Stimulated activated CD8-positive, alpha-beta memory T cell treated with anti-CD3 and anti-CD28 coated beads, Interleukin-7, amount 100 ng/mL, for 1 hour (primary cell): Measurements from ENCODE around the gene MS4A15.
"Not testable (repeated sequence)": the region's sequence is repeated elsewhere in the genome, so short reads cannot be mapped to it uniquely, and the experiment has no call there.

Source experiments
- DNase-seq, 2 donors: peaks; one replicate each; pipeline ENCODE4 v3.0.0-alpha.2; 2020; ENCODE audit warnings: low read depth in 2 of 2

Gene MS4A15

DNA sequence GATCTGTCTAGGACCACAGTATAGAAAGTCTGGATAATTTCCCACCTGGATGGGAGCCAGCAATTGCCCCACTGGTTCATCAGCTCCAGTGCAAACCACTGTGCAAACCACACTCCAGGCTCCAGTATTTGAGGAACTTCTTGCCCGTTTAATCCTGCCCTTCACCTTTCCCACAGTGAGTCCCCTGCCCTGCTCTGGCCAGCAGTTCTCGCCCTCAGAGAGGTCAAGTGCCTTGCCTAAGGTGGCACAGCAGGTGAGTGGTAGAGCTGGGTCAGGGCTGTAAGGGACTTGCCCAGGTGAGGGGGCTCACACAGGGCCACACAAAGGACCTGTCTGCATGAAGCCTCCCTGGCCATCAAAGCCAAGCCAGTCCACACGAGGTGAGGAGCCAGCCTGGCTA, 52.6 kb downstream of the MS4A15 start:
- DNase-seq = no peak

GRCh38 chr11:60809691-60810090, 53.0 kb downstream of the MS4A15 start:
- no peak for DNase-seq

- DNase-seq = no peak
Observed at GRCh38 chr11:60810151-60810550, 53.5 kb downstream of the MS4A15 start.

DNA sequence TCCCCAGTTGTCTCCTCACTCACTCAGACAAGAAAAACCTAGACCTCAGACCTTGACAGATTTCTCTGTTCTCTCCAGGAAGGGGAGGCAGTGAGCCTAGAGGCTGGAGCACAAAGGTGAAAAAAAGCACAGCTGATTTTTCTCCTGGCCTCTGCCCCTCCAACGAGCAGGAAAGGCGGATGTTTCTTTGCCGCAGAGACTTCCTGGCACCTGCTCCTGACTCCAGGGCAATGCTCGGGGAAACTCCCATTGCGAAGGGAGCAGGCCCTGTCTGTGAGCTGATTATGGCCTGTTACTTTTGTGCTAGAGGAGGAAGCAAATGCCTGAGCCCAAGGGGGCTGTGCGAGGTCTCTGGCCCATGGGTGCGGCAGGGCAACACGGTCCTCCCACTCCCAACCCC, 53.9 kb downstream of the MS4A15 start:
- no peak for DNase-seq

GRCh38 chr11:60813324-60813723, 56.7 kb downstream of the MS4A15 start:
- DNase-seq = no peak

DNA sequence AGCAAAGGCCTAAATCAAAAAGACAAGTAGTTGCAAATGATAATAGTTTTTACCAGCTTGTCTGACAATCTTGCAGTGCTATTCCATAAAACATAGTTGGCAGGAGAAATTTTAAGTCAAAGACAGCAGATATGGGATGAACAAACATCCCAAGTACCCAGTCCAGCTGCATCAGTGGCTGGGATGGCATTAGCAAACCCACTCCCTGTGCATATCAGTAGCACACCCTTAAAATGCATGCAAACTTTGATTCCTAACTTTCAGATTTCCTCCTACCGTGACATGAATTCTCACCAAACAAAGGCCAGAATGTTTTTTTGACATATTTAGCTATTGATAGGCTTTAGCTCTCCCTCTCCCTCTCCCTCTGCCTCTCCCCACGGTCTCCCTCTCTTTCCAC, 57.4 kb downstream of the MS4A15 start:
- no peak for DNase-seq

DNA sequence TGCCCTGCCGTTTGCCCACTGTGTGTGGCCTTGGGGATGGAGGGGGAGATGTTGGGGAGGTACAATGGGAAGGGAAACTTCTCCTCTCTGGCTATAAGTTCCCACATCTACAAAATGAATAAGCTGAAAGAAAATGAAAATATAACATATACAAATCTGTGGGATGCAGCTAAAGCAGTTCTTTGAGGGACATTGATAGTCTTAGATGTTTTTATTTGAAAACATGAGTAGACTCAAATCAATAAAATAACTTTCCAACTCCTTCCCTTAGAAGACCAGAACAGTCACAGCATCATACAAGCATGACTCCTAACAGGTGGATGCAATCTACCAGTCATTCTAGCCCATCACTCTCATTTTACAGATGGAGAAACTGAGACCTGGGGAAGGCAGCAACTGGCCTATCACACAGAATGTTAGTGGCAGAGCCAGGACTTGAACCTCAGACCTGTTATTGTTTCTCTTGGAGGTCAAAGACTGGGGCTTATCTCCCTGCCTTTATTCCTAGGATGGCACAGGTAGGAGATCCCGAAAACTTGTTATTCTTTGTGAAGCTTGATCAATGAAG, 60.0 kb downstream of the MS4A15 start:
- no peak for DNase-seq

DNA sequence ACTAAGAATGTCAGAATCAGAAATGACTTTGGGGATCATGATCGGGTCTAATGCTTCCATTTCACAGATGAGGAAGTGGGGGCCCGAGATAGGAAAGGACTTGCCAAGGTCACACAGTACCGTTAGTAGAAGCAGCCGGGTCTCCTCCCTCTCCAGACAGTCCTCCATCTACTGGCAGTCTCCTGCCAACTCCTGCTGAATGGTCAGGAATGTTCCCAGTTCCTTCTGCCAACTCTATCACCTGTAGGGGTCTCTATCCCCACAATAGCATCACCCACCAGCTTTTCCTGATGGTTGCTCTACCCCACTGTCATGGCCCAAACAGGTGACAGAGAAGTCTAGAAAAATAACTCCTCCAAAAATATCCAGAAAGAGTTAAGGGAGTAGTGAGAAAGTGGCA, 61.4 kb downstream of the MS4A15 start:
- no peak for DNase-seq

- no peak for DNase-seq
Observed at GRCh38 chr11:60821827-60822599, 65.3 kb downstream of the MS4A15 start.

GRCh38 chr11:60823745-60824306, 67.2 kb downstream of the MS4A15 start:
- not testable (repeated sequence) for DNase-seq

DNA sequence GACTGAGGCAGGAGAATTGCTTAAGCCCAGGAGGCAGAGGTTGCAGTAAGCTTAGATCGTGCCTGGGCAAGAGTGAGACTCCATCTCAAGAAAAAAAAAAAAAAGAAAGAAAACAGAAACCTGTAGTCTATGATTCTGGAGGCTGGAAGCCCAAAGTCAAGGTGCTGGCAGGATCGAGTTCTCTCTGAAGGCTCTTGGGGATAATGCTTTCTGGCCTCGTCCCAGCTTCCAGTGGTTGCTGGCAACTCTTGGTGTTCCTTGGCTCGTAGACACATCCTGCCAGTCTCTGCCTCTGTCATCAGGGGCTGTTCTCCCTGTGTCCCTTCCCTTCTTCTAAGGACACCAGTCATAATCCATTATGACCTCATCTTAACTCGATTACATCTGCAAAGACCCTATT, 68.5 kb downstream of the MS4A15 start:
- DNase-seq = no peak

DNA sequence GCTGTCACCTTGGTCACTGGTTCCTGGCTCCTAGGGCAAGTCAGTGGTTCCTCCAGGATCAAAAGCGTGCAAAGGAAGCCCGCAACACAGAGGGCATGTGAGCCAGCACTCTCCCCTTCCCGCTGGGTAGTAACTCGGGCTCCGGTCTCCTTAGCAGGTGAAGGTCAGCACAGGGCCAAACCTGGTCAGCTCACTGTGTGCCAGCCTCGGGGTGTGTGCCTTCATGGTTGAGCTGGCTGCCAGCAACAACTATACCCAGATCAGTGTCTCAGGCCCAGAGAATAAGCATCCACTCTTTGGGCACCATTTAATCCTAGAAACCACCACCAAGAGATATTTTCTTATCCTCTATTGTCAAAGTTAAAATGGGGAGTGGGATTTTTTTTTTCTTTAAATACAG, 69.1 kb downstream of the MS4A15 start:
- no peak for DNase-seq
